HG02973 (cell line): Measurements from ENCODE around the gene AKT3.

Source experiments
- ATAC-seq: cut with Tn5 transposase; IDR thresholded peaks from one replicate; pipeline ENCODE4 v1.9.1; 2021; ENCODE audit warnings: moderate library complexity; ENCODE audit not compliant: unreplicated experiment

The AKT3 gene

DNA sequence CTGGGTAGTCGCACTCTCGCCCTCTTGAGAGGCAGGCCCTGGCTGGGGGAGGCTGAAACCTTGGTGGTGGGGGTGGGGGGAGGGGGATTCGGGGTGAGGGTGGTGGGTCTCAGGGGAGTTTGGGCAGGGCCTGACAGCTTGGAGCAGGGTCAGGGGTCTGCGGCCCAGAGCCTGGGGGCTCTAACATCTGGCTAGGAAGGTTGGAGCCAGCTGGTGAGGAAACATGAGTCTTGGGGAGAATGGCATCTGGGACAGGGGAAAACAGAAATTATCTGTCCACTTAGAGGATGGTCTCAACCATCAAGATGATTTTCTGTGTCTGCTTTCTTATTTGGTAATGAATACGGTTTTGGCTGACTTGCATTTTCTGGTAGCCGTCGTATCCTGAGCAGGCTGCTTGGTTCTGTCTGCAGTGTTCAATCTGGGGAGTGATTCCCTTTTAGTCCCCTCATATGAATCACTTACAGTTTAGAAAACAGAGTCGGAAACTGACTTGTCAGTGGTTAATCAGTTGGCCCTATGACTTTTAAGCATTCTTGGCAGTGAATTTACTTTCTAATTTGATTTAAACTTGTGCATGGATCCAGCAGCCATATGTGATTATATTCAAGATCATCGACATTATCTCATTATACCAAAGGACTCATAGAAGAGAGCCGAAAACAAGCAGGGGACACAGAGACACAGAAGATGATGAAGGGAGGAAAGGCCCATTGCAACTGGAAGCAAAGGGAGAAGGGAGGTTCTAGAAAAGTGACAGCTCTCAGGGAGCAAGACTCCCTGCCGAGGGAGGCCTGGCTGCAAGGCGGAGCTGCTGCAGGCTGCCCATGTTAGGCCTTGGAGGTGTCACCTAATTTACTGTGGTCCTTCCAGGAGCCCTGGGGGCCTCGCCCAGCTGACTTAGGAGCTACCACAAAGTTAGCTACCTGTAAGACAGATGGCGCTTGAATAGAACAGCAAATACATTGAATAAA lies 356.6 kb downstream of the AKT3 start:
- no peak for ATAC-seq

DNA sequence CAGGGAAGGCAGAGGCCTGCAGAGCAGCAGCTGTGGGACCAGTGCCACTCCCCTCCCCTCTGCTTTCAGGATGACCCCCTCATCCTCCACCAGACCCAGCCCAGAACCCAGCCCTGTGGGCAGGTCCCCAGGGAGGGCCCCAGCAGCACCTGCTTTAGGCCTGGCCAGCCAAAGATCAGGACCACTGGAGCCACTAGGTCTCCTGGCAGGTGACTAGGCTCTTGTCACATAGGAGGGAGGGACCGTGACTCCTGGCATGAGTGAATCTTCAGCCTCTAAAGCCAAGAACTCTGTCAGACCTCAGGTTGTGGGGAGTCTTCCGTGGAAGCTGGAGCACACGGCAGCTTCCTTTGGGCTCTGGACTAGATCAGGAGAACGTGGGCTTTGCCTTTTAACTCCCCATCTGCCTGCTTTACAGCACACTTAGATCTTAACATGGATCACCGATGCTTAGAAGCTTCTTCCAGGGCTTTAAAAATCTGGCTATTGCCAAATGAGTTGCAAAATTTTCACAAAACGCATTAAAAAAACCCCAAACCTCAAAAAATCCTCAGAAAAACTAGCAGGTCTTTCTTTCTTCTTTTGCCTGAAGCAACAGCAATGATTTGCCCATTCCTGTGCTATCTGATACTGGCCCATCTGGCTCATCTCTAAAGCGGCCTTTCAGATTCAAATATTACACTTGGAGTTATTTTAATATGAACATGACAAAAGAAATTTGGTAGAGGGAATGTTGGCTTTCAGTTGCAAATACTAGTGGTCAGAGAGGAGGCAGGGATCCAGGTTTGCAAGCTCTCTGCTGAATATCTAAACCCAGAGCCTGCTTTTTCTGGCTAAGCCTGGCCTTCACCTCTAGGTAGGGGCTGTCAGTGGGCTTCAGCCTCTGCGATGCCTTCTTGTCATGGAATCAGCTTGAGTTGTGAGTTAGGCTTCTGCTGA lies 359.0 kb downstream of the AKT3 start:
- ATAC-seq: no peak

DNA sequence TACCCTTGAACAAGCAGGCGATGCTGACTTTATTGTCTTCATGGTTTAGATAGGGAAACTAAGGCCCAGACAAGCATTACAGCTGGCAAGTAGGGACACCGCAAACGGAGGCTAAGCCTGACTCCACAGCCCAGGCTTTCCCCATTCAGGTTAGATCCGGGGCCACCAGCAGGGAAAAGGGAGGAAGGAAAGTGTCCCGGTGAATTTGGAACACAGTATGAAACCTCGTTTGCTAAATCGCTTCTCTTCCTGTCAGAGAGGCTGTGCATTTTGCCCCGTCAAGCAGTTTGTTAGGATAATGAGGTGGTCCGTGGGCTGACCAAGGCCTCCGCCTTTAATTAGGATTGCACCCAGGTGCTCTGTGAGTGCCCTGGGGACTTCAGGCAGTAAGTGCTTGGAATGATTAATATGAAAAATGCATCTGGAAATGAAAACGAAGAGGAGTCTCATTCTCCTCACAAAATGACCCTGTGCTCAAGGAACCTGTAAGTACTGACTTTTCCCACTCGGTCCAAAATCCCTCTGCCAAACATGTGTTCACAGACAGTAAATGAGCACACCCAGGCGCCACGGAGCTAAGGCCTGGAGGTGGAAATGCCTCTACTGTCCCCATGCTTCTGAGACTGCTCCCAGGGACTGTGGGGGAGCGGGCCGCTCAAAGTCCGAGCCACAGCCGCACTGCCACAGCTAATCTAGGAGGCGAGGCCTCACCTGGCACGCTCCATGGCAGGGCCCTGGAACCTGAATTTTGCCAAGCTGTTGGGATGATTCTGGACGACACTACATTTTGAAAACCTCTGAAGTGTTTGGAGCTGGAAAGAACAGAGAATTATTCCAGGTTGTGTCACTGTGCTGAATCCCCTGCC lies 360.1 kb downstream of the AKT3 start:
- ATAC-seq: no peak

DNA sequence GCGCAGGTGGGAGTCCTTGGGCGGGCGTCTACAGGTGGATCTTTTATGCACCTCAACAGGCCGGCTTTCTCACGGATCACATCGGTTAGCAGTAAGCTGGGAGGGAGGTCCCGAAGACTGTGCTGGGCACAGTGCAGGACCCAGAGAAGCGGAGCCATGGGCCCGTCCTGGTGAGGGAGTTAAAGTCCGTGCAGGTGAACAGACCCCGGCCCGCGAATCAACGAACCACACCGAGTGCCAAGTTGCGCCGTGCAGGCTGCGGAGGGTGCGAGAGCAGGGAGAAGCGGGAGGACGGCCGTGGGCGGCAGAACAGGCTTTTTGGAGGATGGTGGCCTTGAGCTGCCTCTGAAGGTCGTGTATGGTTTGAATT lies 360.9 kb downstream of the AKT3 start:
- ATAC-seq: no peak

DNA sequence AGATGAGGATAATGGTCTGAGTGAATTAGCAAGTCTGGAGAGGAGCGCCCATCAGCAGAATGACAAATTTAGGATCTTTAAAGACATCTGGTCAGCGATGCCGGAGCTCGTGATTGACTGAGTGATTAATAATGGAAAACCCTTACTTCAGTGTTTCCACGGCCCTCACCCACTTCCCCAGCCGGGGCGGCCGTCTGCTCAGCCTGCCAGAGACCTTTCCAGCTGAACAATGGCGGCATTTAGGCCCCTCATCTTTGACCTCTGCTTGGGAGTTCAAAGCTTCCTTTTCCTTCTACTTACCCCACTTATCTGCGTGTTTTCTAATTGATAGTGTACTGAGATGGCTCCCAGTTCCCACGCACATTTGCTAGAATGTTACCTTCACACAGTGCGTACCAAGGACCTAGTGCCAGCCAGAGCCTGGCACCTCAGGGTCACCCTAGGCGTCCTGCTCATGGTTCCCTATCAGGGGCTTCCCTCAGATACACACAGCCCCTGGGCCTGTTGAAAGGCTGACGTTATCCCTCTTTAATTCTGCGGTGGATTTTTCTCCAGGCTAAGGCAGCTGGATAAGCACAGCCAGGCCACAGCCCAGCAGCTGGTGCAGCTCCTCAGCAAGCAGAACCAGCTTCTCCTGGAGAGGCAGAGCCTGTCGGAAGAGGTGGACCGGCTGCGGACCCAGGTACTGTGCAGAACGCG lies 361.4 kb downstream of the AKT3 start:
- no peak for ATAC-seq

DNA sequence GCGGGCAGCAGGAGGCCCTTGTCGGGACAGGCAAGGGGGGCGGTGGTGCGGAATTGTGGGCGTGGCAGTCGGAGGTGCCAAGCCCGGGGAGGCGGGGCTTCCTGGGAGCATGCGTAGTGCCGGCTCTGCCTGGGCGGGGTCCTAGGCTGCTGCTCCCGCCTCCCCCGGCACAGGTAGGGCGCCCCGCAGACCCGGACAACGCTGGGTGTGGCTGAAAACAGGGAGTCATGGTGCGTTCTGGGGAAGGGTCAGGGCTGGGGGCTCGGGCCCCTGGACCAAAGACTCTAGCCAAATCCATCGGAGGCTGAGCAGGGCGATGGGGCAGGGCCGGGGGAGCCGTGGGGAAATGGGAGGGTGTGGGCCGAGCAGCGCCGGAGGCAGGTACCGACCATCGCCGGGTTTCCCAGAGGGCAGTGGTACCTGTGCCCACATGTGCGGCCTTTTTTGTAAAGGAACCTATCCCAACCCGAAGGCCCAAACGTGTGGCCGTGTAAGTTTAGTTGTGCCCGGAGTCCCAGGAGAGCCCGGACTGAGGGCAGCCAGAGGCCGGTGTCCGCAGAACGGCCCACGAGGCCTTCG lies 362.3 kb downstream of the AKT3 start:
- no peak for ATAC-seq

DNA sequence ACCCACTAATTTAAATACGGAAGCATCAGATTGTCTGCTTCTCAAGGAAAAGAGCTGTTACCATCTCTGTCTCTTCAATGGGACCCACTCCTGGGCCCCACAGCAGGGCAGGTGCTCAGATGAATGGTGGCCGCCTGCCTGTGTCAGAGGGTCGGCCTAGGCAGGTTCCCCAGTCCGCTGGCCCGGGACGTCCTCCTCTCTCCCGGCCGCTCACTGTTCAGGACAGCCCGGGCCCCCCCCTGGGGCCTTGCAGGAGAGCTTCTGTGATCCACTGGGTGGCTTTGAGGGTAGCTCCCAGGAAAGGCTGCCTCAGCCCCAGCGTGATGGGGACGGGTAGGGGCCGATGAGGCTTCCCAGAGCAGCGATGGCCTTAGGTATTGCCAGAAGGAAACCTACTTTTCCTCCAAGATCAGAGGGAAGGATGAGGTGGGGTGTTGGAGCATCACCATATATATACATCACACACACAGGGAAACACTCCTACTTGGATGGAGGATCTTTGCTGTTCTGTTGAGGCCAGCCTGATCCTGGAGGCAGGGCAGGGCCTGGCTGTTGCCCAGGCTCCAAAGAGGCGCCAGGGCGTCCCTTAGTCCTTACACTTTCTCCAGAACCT lies 362.9 kb downstream of the AKT3 start:
- no peak for ATAC-seq

DNA sequence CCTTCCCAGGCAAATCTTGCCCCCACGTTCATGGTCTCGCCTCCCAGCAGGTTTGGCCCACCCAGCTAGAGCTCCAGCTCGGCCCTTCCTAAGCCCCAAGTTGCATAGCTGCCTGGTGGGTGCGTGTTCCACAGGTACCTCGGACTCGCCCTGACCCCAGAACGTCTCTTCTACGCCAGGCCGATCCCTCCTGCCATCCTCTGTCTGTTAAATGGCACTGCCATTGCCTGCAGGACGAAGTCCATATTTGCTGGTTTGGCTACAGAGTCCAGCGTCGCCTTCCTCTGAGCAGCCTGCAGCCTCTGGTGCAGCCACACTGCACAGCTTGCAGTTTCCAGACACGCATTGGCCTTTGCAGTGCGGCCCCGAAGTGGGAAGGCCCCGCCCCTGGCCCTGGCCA lies 366.1 kb downstream of the AKT3 start:
- no peak for ATAC-seq

DNA sequence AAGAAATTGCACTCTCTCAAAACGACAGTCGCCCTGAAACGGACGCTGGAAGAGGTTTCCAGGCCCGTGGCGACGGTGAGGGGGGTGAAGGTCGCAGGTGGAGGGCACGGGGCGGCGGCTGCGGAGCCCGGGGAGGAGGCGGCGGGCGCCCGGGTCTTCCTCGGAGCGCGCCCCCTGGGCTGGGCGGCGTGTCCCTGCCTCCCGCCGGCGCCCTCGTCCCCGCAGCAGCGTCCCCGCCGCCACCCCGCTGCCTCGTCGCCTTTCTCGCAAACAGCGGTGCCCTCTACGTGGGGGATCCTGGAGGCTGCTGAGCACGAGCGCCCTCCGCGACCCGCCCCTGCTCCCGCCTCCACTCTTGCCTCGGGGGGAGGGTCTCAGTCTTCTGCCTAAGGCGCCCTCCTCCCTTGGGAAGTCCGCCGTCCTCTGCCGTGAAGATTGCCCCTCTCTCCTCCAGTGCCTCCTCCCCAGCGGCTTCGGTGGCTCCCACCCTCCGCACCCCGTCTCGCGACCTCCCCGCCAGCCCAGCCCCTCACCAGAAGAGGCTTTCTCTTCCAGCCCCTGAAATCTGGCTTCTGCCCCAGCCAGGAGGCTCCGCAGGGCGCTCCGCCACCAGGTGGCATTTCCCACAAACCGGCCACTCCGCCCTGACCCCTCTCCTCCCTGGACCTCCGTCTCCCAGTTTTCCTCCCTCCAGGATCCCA lies 366.8 kb downstream of the AKT3 start:
- ATAC-seq: no peak

DNA sequence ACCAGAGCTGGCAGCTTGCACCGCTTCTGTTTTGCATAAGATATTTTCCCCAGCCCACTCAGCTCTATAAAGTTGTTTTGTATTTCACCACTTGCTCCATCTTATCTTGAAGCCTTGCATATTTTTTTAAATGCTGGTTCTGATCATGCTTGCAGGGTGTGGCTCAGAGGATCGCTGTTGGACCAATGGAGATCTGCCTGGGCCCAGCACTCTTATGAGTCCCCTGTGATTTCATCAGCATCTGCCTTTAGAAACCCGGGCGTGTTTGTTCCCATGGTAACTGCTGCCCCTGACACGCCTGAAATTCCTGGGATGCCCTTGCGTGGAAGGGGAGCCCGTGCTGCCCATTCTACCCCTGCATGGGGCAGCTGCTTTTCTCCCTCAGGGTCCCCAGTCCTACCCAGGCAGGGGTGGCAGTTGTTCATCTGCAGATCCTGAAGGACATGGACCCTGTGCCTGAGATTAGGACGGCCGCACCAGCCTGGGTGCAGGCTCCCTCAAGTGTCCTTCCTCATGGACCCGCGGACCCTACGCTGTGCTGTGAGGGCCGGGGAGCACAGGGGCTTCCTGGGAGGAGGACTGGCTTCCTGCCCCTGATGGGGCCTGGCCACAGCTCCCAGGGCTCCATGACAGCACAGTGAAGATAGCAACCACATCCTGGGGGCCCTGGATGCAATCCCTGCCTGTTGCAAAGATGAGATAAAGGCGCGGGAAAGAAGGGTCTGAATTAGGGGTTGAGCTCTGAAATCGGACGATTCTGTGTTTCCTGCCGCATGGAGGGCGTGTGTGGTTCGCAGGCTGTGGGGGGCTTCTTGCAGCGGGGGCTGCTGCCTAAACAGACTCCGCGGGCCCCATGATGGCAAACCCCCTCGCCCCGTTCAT lies 367.7 kb downstream of the AKT3 start:
- ATAC-seq: no peak

DNA sequence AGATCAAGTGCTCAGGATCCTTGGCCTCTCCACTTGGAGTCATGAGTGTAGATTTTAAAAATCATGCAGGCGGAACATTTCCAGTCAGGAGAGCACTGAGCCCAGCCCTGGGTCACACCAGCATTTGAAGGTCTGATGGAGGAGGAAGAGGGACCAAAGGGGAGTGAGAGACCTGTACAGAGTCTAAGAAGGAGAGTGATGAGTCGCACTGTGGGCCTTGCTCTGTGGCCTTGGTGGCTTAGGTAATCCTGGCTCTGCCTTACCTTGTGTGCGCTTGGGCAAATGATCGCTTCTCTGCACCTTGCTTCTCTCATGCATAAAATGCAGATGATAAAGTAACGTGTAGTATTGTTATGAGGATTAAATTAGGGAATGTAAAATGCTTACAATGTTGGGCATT lies 368.9 kb downstream of the AKT3 start:
- ATAC-seq: no peak

DNA sequence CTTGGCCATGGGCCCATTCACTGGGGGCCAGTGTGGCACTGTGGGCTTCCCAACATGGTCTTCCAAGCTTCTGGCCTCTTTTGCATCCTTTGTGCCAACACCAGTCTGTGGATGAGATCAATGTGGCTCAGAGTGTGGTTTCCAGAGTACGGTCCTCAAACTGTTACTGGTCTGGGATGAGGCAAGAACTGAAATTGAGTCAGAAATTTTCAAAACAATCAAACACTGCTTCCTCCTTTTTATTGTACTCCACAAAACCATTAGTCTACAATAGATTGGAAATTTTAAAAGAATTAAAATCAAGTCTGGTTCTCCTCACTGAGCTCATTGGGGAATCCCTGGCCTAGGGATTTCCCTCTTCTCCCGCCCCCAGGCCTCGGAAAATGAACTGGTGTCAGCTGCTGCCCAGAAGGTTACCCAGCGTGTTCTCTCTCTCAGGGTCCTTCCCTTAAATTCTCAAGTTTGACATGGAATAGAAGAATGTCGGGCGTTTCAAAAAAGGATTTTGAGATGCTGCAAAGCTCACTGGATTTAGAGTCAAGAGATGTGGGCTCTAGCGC lies 372.2 kb downstream of the AKT3 start:
- ATAC-seq: no peak

DNA sequence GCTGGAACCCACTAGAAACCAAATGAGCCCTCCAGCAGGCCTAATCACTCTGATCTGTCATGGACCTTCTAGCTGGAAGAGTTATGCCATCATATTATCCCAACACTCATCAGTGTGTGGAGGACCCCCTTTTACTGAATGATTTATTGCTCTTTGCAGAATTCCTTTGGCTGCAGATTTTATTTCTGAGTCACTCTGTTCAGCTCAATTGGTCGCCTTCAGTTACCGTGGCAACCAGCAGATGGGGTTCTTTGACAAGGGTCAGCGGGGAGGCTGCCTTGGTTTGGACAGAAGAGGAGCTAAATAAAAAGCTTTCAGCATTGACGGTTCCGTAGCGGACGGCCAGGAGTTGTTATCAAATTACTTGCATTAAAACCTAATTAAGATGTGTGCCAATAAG lies 374.1 kb downstream of the AKT3 start:
- ATAC-seq: no peak

DNA sequence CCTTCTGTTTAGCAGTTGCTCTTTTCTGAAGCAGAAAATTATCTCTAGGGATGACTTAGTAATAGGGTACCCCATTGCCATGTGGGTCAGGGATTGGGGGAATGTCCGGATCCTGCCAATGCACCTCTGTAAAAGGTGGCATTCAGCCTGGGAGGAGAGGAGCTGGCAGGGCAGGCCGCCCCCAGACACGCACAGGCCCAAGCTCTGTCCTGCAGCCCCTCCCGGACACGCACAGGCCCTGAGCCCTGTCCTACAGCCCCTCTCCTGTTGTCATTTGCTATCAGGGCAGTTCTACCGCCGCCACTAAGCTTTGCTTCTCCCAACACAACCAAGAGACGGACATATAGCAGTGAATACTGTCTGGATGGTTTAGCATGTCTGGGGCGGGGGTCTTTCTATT lies 375.1 kb downstream of the AKT3 start:
- no peak for ATAC-seq

DNA sequence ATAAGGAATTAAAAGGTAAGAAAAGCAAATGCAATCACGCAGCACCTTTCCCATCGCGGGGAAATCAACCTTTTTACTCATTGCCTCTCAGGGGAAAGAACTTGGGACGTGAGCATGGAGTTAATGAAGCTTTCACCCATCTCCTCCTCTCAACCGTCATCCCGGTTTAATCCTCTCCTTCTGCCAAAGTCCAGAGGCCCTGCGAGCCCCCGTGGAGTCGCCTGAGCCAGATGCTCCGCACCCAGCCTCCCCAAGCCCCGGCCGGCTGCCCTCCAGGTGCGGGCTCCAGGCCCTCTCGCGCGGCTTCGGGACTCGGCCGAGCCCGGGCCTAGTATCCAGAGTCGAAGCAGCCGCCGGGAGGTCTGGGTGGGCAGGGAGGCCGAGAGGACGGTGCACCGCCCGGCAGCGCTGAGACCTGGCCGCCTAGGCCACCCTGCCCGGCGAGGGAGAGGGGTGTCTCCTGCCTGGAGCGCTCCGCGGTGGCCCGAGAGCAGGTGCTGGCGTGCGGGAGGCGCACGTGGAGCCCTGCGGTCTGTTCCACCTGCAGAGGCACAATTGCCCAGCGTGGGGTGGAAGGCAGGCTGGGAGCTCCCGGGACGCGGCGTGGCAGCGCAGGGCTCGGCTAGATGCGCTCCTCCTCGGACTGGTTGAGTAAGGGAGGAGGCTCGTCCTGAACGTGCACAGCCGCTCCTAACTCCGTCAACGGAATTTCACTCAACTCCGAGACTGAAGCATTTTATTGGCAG lies 375.7 kb downstream of the AKT3 start:
- ATAC-seq: no peak

DNA sequence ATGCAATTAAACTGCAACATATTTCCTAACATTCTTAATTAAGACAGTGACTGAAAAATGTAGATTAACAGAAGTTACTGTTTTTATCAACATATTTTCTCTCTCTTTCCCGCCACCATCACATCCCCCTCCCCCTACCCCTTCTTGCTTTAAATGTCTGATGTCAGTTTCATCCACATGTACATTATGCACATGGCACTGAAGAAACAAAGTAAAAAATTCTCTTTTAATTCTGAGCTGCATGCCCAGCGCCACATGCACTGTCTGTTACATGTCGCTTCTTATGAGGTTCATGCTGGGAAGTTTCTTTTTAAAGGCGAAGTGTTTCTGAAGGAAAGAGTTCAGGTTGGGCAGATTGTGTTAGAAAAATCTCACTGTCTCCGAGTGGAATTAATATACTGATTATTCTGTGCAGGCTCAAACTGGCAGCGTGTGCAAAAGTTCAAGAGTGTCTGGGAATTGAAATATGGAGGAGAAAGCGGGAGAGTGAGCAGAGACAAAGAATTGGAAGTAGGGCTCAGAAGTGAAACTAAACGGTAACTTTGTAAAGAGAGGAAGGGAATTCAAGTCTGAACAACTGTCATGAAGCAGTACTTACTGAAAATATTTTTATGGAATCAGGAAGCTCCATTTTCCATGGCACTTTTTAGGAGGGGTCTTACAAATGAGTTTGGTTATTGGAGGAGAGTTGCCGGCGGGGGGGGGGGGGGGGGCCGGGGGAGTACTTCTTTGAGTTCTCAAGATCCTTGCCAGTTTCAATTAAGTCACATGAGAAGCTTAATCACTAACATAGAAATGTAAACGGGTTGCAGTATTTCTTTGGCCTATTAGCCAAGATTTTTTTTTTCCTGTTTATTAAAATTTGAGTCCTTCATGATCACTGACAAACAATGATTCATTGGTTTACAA lies 376.6 kb downstream of the AKT3 start:
- no peak for ATAC-seq
